Stimulated activated memory B cell treated with anti-CD40 and anti-IgM and Interleukin-4, amounts not matched to agents 10 μg/mL and 1 μg/mL and 100 μg/mL, for 72 hours (primary cell): ENCODE measurements around the gene CYP2J2.

Experiments
- ATAC-seq: fragments of 150-1000 bp; cut with Tn5 transposase; 2 replicates; pipeline ENCODE4 v1.10.0; 2021
- H3K27ac Mint-ChIP-seq: one replicate; pipeline ENCODE4 v1.8.0; 2022; ENCODE audit warnings: mild to moderate bottlenecking, mixed read lengths
- H3K27me3 Mint-ChIP-seq: one replicate; pipeline ENCODE4 v1.8.0; 2022; ENCODE audit warnings: mixed read lengths
- H3K36me3 Mint-ChIP-seq: one replicate; pipeline ENCODE4 v1.8.0; 2022; ENCODE audit warnings: mixed read lengths
- H3K4me1 Mint-ChIP-seq: one replicate; pipeline ENCODE4 v1.8.0; 2022; ENCODE audit warnings: mixed read lengths
- H3K4me3 Mint-ChIP-seq: one replicate; pipeline ENCODE4 v1.8.0; 2022; ENCODE audit warnings: mild to moderate bottlenecking, moderate library complexity, mixed read lengths
- H3K9me3 Mint-ChIP-seq: one replicate; pipeline ENCODE4 v1.8.0; 2022; ENCODE audit warnings: mixed read lengths

CYP2J2 gene

DNA sequence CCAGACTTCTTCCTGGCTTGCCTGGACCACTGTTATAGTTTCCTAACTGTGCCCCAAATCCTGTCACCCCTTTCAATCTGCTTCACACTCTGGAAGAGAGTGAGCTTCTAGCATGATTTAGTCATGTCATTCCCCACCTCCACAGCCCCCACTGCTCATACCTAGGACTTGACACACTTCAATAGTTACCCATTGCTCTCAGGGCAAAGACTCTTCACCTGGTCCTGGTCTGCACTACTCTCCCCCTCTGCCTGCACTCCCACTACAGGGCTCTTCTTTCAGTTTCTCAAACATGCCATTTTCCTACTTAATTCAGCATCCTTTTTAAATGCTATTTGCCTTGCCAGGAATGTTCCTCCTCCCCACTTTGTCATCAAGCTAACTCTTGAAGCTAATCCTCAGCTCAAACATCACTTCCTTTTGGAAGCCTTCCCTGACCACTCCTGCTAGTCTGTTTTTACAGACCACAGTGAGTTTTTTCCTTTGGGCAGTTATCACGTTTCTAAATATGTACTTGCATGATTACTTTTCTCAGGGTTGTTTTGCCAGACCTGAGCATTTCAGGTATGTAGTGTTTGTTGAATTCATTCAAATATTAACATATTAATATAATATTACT lies 24.7 kb downstream of the CYP2J2 start:
- no peak for ATAC-seq
- Mint-ChIP-seq H3K4me3 (no peak overlapping the region), H3K36me3 (peaks cover 5% of the 10 kb centered on the region), H3K27ac (no peak overlapping the region), H3K4me1 (no peaks in the 10 kb centered on the region), H3K9me3 (no peaks in the 10 kb centered on the region), H3K27me3 (no peaks in the 10 kb centered on the region)

- no peak overlapping the region for H3K4me3 Mint-ChIP-seq
- no peak for ATAC-seq
- no peak overlapping the region for H3K27ac Mint-ChIP-seq
- no peaks in the 10 kb centered on the region for H3K9me3 Mint-ChIP-seq
- no peaks in the 10 kb centered on the region for H3K27me3 Mint-ChIP-seq
- no peaks in the 10 kb centered on the region for H3K4me1 Mint-ChIP-seq
- H3K36me3 Mint-ChIP-seq = peaks cover 5% of the 10 kb centered on the region
These were observed 25.9 kb downstream of the CYP2J2 start for GRCh38 chr1:59900640-59901039.

DNA sequence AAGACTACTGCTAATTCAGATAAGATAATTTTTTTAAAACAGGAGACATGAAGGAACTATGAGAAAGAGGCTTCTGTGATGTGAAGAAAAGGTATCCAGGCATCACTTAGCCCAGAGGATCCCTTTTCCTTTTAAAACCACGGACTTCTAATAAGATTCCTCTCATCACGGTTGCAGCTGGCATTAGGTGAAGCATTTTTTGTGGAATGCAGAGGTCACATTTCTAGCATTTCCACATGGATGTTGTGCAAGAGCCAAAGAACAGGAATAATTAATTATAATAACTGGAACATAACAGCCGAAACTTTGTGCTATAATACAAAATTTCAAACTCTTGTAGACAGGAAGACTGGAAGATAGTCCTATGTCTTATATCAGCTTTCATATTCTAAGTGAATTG lies 27.6 kb downstream of the CYP2J2 start:
- Mint-ChIP-seq H3K4me3 (no peak overlapping the region), H3K27ac (no peak overlapping the region), H3K27me3 (no peaks in the 10 kb centered on the region), H3K4me1 (no peaks in the 10 kb centered on the region), H3K9me3 (no peaks in the 10 kb centered on the region), H3K36me3 (peaks cover 5% of the 10 kb centered on the region)
- no peak for ATAC-seq

GRCh38 chr1:59897165-59897564 lies 29.4 kb downstream of the CYP2J2 start:
- Mint-ChIP-seq H3K9me3 (no peaks in the 10 kb centered on the region), H3K4me3 (no peak overlapping the region), H3K36me3 (peaks cover 5% of the 10 kb centered on the region), H3K27me3 (no peaks in the 10 kb centered on the region), H3K27ac (no peak overlapping the region), H3K4me1 (no peaks in the 10 kb centered on the region)
- ATAC-seq = no peak

DNA sequence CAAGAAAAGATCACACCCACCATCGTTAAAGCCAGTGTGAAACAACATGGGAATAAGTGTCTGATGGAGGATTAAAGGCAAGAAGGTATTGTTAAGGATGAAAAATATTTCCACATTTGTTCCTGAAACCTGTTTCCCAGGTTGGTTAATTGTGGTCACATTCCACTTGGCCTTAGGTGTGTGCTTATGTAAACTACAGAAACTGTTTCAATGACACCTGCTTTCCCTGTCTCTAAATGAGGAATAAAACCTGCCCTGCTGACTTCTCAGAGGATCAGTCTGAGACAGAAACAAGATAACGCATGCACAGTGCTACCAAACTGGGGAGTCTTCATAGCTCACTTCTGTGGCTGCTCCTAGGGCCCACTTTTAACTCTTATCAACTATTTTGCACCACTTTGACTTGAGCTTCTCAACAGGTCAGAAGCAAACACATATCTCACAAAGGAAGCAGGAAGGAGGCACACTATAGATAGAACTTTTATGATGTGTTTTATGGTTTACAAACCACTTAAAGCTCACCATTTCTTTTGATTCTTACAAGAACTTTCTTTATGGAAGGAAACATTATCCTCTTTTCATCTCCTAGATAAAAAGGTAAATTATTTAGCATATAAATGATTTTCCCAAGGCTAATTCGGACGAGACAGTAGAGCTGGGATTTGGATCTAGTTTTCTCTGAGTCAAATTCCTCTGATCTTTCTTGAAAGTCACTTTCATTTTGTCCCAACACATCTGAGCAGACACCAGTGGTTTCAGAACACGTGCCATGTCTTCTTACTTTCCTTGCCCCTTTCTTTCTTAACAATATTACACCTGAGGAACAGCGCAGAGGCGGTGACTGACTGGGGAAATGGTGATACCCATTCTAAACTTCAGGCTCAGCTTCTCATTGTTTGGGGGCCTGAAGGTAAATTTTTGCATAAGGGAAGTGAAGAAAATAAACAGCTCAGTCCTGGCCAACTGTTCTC lies 33.4 kb downstream of the CYP2J2 start:
- no peaks in the 10 kb centered on the region for H3K27me3 Mint-ChIP-seq
- no peaks in the 10 kb centered on the region for H3K4me1 Mint-ChIP-seq
- no peak overlapping the region for H3K4me3 Mint-ChIP-seq
- H3K9me3 Mint-ChIP-seq = peaks cover 16% of the 10 kb centered on the region
- H3K36me3 Mint-ChIP-seq = no peaks in the 10 kb centered on the region
- H3K27ac Mint-ChIP-seq = no peak overlapping the region
- no peak for ATAC-seq

- Mint-ChIP-seq H3K4me3 (no peak overlapping the region), H3K27me3 (peaks cover 10% of the 10 kb centered on the region)
- no peak for ATAC-seq
These were observed 41.3 kb downstream of the CYP2J2 start for GRCh38 chr1:59885160-59885832.

DNA sequence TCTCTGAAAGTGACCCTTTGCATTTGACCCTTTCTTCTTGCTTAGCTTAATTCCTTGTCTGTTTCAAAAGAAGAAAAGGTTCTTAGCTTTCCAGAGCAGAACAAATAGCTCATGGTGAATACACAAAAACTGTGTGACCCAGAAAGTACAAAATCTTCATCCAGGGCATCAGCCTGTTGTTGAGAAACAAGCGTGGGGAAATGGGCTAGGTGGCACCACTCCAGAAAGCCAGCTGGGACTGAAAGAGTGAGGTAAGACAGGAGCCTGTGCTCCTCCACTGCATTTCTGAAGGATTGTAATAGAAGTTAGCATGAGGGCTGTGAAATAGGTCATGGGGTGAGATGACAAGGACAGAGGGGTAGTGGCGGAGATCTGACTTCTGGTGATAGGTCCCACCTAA lies 45.8 kb downstream of the CYP2J2 start:
- Mint-ChIP-seq H3K4me3 (no peak overlapping the region), H3K27me3 (peaks cover 2% of the 10 kb centered on the region), H3K4me1 (no peaks in the 10 kb centered on the region), H3K36me3 (peaks cover 10% of the 10 kb centered on the region), H3K27ac (no peak overlapping the region), H3K9me3 (peaks cover 4% of the 10 kb centered on the region)
- ATAC-seq = no peak

More at GRCh38 chr1:59885160-59885832, 41.3 kb downstream of the CYP2J2 start:
- Mint-ChIP-seq H3K4me1 (no peaks in the 10 kb centered on the region), H3K27ac (no peak overlapping the region), H3K9me3 (peaks cover 12% of the 10 kb centered on the region), H3K36me3 (no peaks in the 10 kb centered on the region)

DNA sequence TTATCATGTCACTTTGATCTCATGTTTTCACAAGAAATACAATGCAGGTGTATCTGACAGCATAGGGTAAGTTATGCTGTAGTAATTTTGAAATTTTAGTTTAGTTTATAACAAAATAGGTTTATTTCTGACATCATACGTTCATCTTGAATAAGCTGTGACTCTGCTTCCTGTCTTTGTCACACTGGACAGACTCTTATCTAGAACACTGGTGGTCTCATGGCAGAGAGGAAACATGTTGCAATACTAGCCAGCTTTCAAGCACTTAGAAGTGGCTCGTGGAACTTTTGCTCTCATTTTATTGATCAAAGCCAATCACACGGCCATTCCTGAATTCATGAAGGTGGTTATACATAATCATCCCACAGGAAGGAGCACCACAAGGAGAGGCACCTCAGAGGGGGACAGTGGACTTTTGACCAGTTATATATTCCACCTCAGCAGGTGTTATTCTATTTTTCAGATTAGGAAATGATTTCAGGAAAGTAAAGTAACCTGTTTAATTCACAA lies 46.5 kb downstream of the CYP2J2 start:
- Mint-ChIP-seq H3K27me3 (no peaks in the 10 kb centered on the region), H3K4me3 (no peak overlapping the region), H3K36me3 (peaks cover 10% of the 10 kb centered on the region), H3K9me3 (peaks cover 4% of the 10 kb centered on the region), H3K27ac (no peak overlapping the region), H3K4me1 (no peaks in the 10 kb centered on the region)
- no peak for ATAC-seq

DNA sequence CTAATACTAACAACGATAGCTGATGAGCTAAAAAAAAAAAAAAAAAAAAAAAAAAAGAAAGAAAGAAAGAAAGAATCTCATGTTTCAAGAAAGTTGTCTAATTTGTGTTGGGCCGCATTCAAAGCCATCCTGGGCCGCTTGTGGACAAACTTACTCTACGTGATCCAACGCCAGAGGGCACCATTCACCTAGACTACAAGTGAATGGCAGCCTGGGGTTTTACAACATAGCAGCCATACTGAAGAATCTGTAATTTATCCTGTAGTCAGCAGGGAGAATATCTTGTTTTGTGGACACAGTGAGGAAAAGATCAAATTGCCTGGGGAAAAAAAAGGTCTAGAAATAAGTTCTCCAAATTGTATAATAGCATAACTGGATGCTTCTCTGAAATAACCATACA lies 47.0 kb downstream of the CYP2J2 start:
- H3K27me3 Mint-ChIP-seq = no peaks in the 10 kb centered on the region
- H3K4me3 Mint-ChIP-seq = no peak overlapping the region
- peaks cover 10% of the 10 kb centered on the region for H3K36me3 Mint-ChIP-seq
- H3K9me3 Mint-ChIP-seq = peaks cover 4% of the 10 kb centered on the region
- no peaks in the 10 kb centered on the region for H3K4me1 Mint-ChIP-seq
- no peak for ATAC-seq
- H3K27ac Mint-ChIP-seq = no peak overlapping the region

- Mint-ChIP-seq H3K4me1 (no peaks in the 10 kb centered on the region), H3K4me3 (no peak overlapping the region), H3K27ac (no peak overlapping the region), H3K27me3 (no peaks in the 10 kb centered on the region), H3K9me3 (peaks cover 4% of the 10 kb centered on the region), H3K36me3 (peaks cover 15% of the 10 kb centered on the region)
- ATAC-seq = no peak
These were observed 48.2 kb downstream of the CYP2J2 start for GRCh38 chr1:59878370-59878769.

GRCh38 chr1:59877108-59877682 lies 49.4 kb downstream of the CYP2J2 start:
- Mint-ChIP-seq H3K9me3 (peaks cover 4% of the 10 kb centered on the region), H3K27me3 (no peaks in the 10 kb centered on the region), H3K36me3 (peaks cover 15% of the 10 kb centered on the region), H3K4me3 (no peak overlapping the region), H3K4me1 (no peaks in the 10 kb centered on the region), H3K27ac (no peak overlapping the region)
- ATAC-seq = no peak

DNA sequence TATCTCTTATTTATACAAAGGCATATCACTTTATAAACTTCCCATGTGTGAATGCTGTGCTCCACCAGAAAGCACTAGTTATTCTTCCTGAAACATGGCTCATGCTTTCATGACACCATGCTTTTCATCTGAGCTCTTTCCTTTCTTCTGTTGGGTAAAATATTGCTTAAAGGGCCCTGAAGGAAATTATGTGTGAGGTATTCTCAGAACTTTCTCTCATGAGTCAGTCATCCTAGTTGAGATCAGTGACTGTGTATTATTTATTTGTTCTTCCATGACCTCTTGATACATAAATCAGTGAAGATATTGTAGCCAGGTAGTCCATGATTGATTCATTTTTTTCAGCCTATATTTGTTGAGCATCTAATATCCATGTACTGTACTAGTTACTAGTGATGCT lies 54.8 kb downstream of the CYP2J2 start:
- H3K27ac Mint-ChIP-seq = no peak overlapping the region
- ATAC-seq = no peak
- H3K27me3 Mint-ChIP-seq = no peaks in the 10 kb centered on the region
- H3K9me3 Mint-ChIP-seq = no peaks in the 10 kb centered on the region
- peaks cover 37% of the 10 kb centered on the region for H3K36me3 Mint-ChIP-seq
- H3K4me1 Mint-ChIP-seq = no peaks in the 10 kb centered on the region
- H3K4me3 Mint-ChIP-seq = no peak overlapping the region

- H3K27ac Mint-ChIP-seq = no peak overlapping the region
- ATAC-seq = no peak
- H3K4me3 Mint-ChIP-seq = no peak overlapping the region
- no peaks in the 10 kb centered on the region for H3K27me3 Mint-ChIP-seq
- peaks cover 30% of the 10 kb centered on the region for H3K36me3 Mint-ChIP-seq
- H3K4me1 Mint-ChIP-seq = no peaks in the 10 kb centered on the region
- H3K9me3 Mint-ChIP-seq = no peaks in the 10 kb centered on the region
These were observed 60.1 kb downstream of the CYP2J2 start for GRCh38 chr1:59866462-59866861.

DNA sequence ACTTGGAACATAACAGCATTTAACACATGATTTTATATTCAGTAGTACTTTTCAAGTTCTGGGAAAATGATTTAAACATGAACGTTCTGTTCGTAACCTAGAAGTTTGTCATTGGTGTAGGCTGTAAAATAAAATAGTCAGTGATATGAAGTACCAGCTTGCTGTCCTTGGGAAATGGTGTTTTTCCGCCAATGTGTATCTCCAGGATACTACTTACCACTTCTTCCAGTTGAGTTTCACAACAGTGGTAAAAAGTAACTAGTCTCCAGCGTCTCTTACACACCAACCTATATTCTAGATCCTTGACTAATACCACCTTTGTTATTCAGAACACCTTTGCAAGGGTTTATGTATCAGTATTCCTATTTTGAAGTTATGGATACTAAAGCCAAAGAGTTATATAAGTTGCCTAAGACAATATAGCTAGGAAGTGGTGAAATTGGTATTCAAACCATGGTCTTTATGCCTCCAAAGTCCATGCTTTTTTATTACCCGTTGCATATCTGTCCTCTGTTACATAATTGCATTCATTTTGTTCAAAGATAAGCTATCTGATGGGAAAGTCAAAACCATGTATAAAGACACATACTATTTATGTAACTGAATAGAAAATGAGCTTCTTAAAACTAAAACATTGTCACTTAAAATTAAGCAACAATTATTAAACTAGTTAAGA lies 68.8 kb downstream of the CYP2J2 start:
- peaks cover 4% of the 10 kb centered on the region for H3K9me3 Mint-ChIP-seq
- no peak for ATAC-seq
- H3K4me1 Mint-ChIP-seq = no peaks in the 10 kb centered on the region
- H3K4me3 Mint-ChIP-seq = no peak overlapping the region
- no peak overlapping the region for H3K27ac Mint-ChIP-seq
- H3K36me3 Mint-ChIP-seq = peaks cover 33% of the 10 kb centered on the region
- no peaks in the 10 kb centered on the region for H3K27me3 Mint-ChIP-seq
